ENCODE data around the gene CTBP2. TPM values are rescaled to one million over a fixed set of nuclear protein-coding genes. Genes with fewer than 3 reads are reported as not detected.

Gene CTBP2
- total and polyA plus RNA-seq, 11 donors = 10.1 to 45.5 (median 29.1) TPM

GRCh38 chr10:125016123-125016522, 144.2 kb downstream of the CTBP2 start:
- Histone ChIP-seq H3K36me3 (no peaks in the 10 kb centered on the region), H3K27me3 (no peaks in the 10 kb centered on the region), H3K4me1 (peaks cover 29 to 100% (median 87%) of the 10 kb centered on the region in 12 donors), H3K27ac (peak overlapping the region; percentile 50 to 78 (median 70)), H3K4me3 (peak overlapping the region in 2 of 12 donors; percentile 0 to 19), H3K9me3 (peaks cover 0 to 4% (median 0%) of the 10 kb centered on the region in 12 donors)
- DNase-seq (peak in 2 of 5 donors; percentile 59 to 63), ATAC-seq (peak in 3 of 4 donors; percentile 4 to 15 (median 5))
- TF ChIP-seq POLR2A (IDR thresholded peaks at IDR 0.05) (no peak), CTCF (IDR thresholded peaks at IDR 0.05) (no peak)
- intact Hi-C loops (cut with DNase I) = loop anchor here in 2 of 10 donors (5.0 kb wide), 1 partner anchor 41 kb away; no protein-coding TSS in a partner anchor
- WGBS, 4 donors = 45 to 78% (median 63%) methylated on average over 4 to 10 of the region's 10 CpGs

- WGBS, 4 donors = 27 to 48% (median 31%) methylated on average over 23 of the region's 23 CpGs
- Histone ChIP-seq H3K9me3 (peaks cover 0 to 4% (median 0%) of the 10 kb centered on the region in 12 donors), H3K36me3 (no peaks in the 10 kb centered on the region), H3K27ac (peak overlapping the region; percentile 1 to 78 (median 70)), H3K4me3 (peak overlapping the region in 1 of 12 donors; percentile 3), H3K4me1 (peaks cover 29 to 100% (median 89%) of the 10 kb centered on the region in 12 donors), H3K27me3 (no peaks in the 10 kb centered on the region)
- intact Hi-C loops (cut with DNase I) = loop anchor here in 2 of 10 donors (5.0 kb wide), 1 partner anchor 42 kb away; no protein-coding TSS in a partner anchor
- peak; percentile 27 to 65 (median 34) for ATAC-seq
- peak; percentile 57 to 77 (median 70) for DNase-seq
- TF ChIP-seq CTCF (IDR thresholded peaks at IDR 0.05) = no peak
- no peak for TF ChIP-seq POLR2A (IDR thresholded peaks at IDR 0.05)
Observed at GRCh38 chr10:125015356-125015944, 144.9 kb downstream of the CTBP2 start.

GRCh38 chr10:125014836-125015355, 145.5 kb downstream of the CTBP2 start:
- DNase-seq (peak in 1 of 5 donors; percentile 28), ATAC-seq (no peak)
- Histone ChIP-seq H3K9me3 (peaks cover 0 to 4% (median 0%) of the 10 kb centered on the region in 12 donors), H3K4me3 (no peak overlapping the region), H3K27ac (peak overlapping the region; percentile 1 to 78 (median 70)), H3K4me1 (peaks cover 29 to 100% (median 88%) of the 10 kb centered on the region in 12 donors), H3K36me3 (no peaks in the 10 kb centered on the region), H3K27me3 (no peaks in the 10 kb centered on the region)
- TF ChIP-seq CTCF (IDR thresholded peaks at IDR 0.05) (no peak), POLR2A (IDR thresholded peaks at IDR 0.05) (no peak)
- intact Hi-C loops (cut with DNase I) = loop anchor here in 2 of 10 donors (5.0 kb wide), 1 partner anchor 42 kb away; no protein-coding TSS in a partner anchor
- 64 to 72% (median 70%) methylated on average over 19 of the region's 19 CpGs for WGBS, 4 donors
